OCI-LY7 (cell line): ENCODE data around the gene QRFP. TPM values are rescaled to one million over a fixed set of nuclear protein-coding genes. Genes with fewer than 3 reads are reported as not detected.

Experiments
- BruUV-seq: library from RNA; stranded (reverse); fragments of 400-500 nt; replicated peaks from 2 replicates; lab custom pipeline; 2021; lab: Mats Ljungman, UMichigan
- CTCF ChIA-PET: fragments of 300-600 bp; sonication (Branson Sonifier 250); formaldehyde crosslinking; loops from one replicate; lab custom pipeline; 2022; ENCODE audit warnings: antibody characterized with exemption; ENCODE audit not compliant: unreplicated experiment; lab: Charles Lee
- POLR2A ChIA-PET: fragments of 300-600 bp; sonication (Branson Sonifier 250); formaldehyde crosslinking; loops from one replicate; lab custom pipeline; 2022; ENCODE audit warnings: antibody characterized with exemption; lab: Charles Lee
- DNase-seq: peaks from one replicate; pipeline ENCODE4 v3.0.0-alpha.2; 2015; ENCODE audit warnings: low spot score
- H2AFZ ChIP-seq: fragments of 200-600 bp; sonication (generic), shearing (Covaris generic); 2 replicates; pipeline ENCODE4 v1.6.1; 2014; ENCODE audit warnings: mild to moderate bottlenecking, antibody characterized with exemption, low read length, moderate library complexity
- H3K27ac ChIP-seq: fragments of 200-600 bp; sonication (generic); 2 replicates; pipeline ENCODE4 v1.5.1; 2014; ENCODE audit warnings: mixed run types, low read depth, mild to moderate bottlenecking, moderate library complexity, low read length, inconsistent platforms; ENCODE audit not compliant: poor library complexity, severe bottlenecking
- H3K36me3 ChIP-seq: fragments of 200-600 bp; sonication (generic); 2 replicates; pipeline ENCODE4 v1.6.1; 2014; ENCODE audit warnings: mild to moderate bottlenecking, antibody characterized with exemption, low read length, moderate library complexity, mixed read lengths; ENCODE audit not compliant: insufficient read depth
- H3K4me1 ChIP-seq: fragments of 200-600 bp; sonication (generic); 2 replicates; pipeline ENCODE4 v1.5.1; 2014; ENCODE audit warnings: mild to moderate bottlenecking, low read length; ENCODE audit not compliant: insufficient read depth, poor library complexity, severe bottlenecking
- H3K4me2 ChIP-seq: fragments of 200-600 bp; sonication (generic); 2 replicates; pipeline ENCODE4 v1.6.1; 2014; ENCODE audit warnings: mild to moderate bottlenecking, low read length
- H3K4me3 ChIP-seq: fragments of 200-600 bp; sonication (generic); 2 replicates; pipeline ENCODE4 v1.5.1; 2014; ENCODE audit warnings: mild to moderate bottlenecking, low read depth, low read length; ENCODE audit not compliant: poor library complexity, severe bottlenecking
- H3K79me2 ChIP-seq: fragments of 200-600 bp; sonication (generic); 2 replicates; pipeline ENCODE4 v1.6.1; 2016; ENCODE audit warnings: low read depth, mild to moderate bottlenecking, low read length, moderate library complexity, mixed read lengths; ENCODE audit not compliant: insufficient read depth
- H3K9me2 ChIP-seq: fragments of 200-600 bp; sonication (generic); 2 replicates; pipeline ENCODE4 v1.6.1; 2016; ENCODE audit warnings: mild to moderate bottlenecking, low read length, mixed read lengths; ENCODE audit not compliant: insufficient read depth
- H3K9me3 ChIP-seq: fragments of 200-600 bp; sonication (generic); 2 replicates; pipeline ENCODE4 v1.6.1; 2014; ENCODE audit warnings: mild to moderate bottlenecking, mixed run types, low read length, mixed read lengths
- H4K20me1 ChIP-seq: fragments of 200-600 bp; sonication (generic); 2 replicates; pipeline ENCODE4 v1.6.1; 2014; ENCODE audit warnings: mild to moderate bottlenecking, antibody characterized with exemption, low read length, moderate library complexity, mixed read lengths; ENCODE audit not compliant: insufficient read depth
- EZH2phosphoT487 ChIP-seq: fragments of 200-600 bp; sonication (generic); IDR thresholded peaks from 2 replicates; pipeline ENCODE4 v1.6.1; 2018; ENCODE audit warnings: low read depth, borderline replicate concordance, mild to moderate bottlenecking, mixed run types, antibody characterized with exemption, low read length, moderate library complexity, mixed read lengths
- intact Hi-C: fragments of 100-400 bp; cut with micrococcal nuclease; formaldehyde crosslinking; loops from one replicate; pipeline ENCODE4 v1.10.0; 2022; ENCODE audit not compliant: unreplicated experiment
- total RNA-seq, 2 experiments: library from RNA; depleted of rRNA in 1 of 2; stranded (reverse); fragments of >200 nt in 1 of 2; shearing (Covaris generic) in 1 of 2; gene quantifications; 2 replicates each; pipeline ENCODE4 v1.2.3, GENCODE V29; 2014 to 2022
- TF ChIP-seq, protein P1 (sequence below): fragments of 200-600 bp; sonication (generic); conservative IDR thresholded peaks from 2 replicates; pipeline ENCODE4 v1.5.1; 2014; ENCODE audit warnings: mild to moderate bottlenecking, antibody characterized with exemption, low read length, moderate library complexity, mixed read lengths

QRFP gene
- total RNA-seq, 2 experiments from 2014 or later = not detected

DNA sequence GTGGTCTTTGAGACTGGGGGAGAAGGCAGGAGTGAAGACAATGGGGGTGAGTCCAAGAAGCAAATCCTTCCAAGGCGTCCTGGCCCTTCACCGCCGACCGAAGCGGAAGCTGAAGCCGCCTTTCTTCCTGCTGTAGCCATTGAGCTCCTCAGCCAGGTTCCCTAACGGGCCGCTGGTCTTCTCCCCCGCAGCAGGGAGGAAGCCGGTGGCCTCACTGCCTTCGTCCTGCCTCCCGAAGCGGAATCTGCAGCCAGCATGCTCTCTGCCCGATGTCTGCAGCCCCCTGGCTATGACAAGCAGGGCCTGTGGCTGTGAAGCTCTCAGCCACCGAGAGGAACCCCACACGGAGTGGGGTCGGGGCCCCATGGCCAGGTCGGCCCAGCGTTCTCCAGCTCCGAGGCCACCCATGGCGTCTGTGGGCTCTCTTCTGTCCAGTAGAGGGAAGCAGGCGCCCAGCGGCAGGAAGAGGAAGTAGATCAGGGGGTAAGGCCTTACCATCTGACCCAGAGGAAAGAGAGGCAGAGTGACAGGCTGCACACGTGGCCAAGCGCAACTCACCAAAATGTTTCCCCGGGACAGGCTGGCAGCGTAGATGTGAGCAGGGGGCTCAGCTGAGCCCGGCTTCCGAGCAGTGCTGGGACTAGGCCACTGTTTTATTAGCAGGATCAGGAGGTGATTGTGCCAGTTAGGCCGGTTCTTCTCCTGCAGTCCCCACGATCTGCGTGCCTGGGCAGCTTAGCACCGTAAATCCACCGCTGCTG is 3.1 kb downstream of the QRFP start:
- BruUV-seq = no TSS peak
- Histone ChIP-seq H4K20me1 (no peaks in the 10 kb centered on the region; the same call in 1 of the 2 replicates), H3K27ac (no peak overlapping the region), H3K9me3 (no peaks in the 10 kb centered on the region), H3K4me1 (no peaks in the 10 kb centered on the region), H3K4me3 (no peak overlapping the region), H3K36me3 (no peaks in the 10 kb centered on the region), H2AFZ (no peak overlapping the region), H3K79me2 (no peaks in the 10 kb centered on the region), H3K4me2 (no peak overlapping the region), H3K9me2 (no peaks in the 10 kb centered on the region)
- no peak for DNase-seq
- ChIA-PET POLR2A (interaction anchor here (0.7 kb wide), 1 partner anchor 152 kb away, joined by 3 read pairs; no protein-coding TSS in a partner anchor), CTCF (no interaction called here)
- TF ChIP-seq EZH2phosphoT487 = no peak
- TF ChIP-seq, protein P1, sequence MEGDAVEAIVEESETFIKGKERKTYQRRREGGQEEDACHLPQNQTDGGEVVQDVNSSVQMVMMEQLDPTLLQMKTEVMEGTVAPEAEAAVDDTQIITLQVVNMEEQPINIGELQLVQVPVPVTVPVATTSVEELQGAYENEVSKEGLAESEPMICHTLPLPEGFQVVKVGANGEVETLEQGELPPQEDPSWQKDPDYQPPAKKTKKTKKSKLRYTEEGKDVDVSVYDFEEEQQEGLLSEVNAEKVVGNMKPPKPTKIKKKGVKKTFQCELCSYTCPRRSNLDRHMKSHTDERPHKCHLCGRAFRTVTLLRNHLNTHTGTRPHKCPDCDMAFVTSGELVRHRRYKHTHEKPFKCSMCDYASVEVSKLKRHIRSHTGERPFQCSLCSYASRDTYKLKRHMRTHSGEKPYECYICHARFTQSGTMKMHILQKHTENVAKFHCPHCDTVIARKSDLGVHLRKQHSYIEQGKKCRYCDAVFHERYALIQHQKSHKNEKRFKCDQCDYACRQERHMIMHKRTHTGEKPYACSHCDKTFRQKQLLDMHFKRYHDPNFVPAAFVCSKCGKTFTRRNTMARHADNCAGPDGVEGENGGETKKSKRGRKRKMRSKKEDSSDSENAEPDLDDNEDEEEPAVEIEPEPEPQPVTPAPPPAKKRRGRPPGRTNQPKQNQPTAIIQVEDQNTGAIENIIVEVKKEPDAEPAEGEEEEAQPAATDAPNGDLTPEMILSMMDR = no peak
- intact Hi-C loops = loop anchor here (5.0 kb wide), 1 partner anchor 1214 kb away; no protein-coding TSS in a partner anchor

DNA sequence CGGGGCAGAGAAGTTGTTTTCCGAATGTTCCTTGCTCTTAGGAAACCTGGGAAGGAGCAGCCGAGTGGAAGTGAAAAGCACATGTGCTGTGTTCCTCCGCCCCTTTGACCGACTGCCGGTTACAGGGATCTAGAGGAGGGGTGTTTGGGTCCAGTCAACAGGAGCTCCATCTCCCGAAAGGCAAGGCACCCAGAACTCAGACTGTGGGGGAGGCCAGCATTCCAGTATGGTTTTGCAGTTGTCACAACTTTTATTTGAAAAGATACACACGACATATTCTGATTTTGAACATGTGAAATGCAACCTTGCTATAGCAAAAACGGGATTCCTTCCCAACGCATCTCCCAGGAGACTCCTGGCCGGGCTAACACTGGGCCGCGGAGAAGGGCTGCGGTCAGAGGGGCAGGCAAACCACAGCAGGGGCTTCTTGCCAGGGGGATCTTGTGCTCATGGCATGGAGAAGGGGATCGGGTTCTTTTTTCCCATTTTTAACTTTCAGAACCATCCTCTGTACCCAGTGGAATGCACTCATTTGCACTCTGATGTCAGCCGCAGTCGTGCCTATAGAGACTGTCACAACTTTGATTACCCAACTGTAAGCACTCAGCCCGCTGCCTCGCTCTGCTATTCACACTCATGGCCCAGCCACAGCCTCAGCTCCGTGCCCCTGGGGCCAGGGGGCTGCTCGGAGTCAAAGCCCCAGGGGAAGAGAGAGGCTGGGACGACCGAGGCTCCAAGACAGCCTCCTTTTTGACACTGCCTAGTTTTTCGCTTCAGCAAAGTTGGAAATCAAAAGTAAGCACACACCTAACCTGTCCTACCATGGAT is 3.9 kb downstream of the QRFP start:
- intact Hi-C loops = loop anchor here (5.0 kb wide), 1 partner anchor 1215 kb away; no protein-coding TSS in a partner anchor
- Histone ChIP-seq H4K20me1 (no peaks in the 10 kb centered on the region; the same call in 1 of the 2 replicates), H3K27ac (no peak overlapping the region), H3K4me3 (no peak overlapping the region), H2AFZ (no peak overlapping the region), H3K79me2 (no peaks in the 10 kb centered on the region), H3K36me3 (no peaks in the 10 kb centered on the region), H3K4me2 (no peak overlapping the region), H3K4me1 (no peaks in the 10 kb centered on the region), H3K9me3 (no peaks in the 10 kb centered on the region), H3K9me2 (no peaks in the 10 kb centered on the region)
- POLR2A ChIA-PET = no interaction called here
- no TSS peak for BruUV-seq
- CTCF ChIA-PET = no interaction called here
- no peak for DNase-seq
- TF ChIP-seq, protein P1 = no peak
- no peak for TF ChIP-seq EZH2phosphoT487
